Subcutaneous abdominal adipose tissue (tissue), 5 donors: Measurements from ENCODE around the gene LRRC8D.

Experiments
- H3K27ac ChIP-seq: one replicate; pipeline ENCODE4 v1.7.0; 2013; ENCODE audit warnings: low read depth, mild to moderate bottlenecking, inconsistent platforms, low read length, moderate library complexity
- H3K27me3 ChIP-seq, 5 donors: one replicate each; pipeline ENCODE4 v1.7.0; 2013; ENCODE audit warnings: low read length in 5 of 5, inconsistent platforms in 1 of 5; ENCODE audit not compliant: control insufficient read depth in 5 of 5, insufficient read depth in 4 of 5
- H3K36me3 ChIP-seq, 5 donors: one replicate each; pipeline ENCODE4 v1.7.0; 2013; ENCODE audit warnings: low read length in 5 of 5; ENCODE audit not compliant: control insufficient read depth in 5 of 5, insufficient read depth in 5 of 5
- H3K4me1 ChIP-seq, 5 donors: one replicate each; pipeline ENCODE4 v1.7.0; 2013; ENCODE audit warnings: low read length in 5 of 5, mild to moderate bottlenecking in 3 of 5, moderate library complexity in 1 of 5; ENCODE audit not compliant: control insufficient read depth in 5 of 5, insufficient read depth in 5 of 5
- H3K4me3 ChIP-seq, 5 donors: one replicate each; pipeline ENCODE4 v1.7.0; 2013; ENCODE audit warnings: low read length in 5 of 5, low read depth in 1 of 5
- H3K9ac ChIP-seq, 5 donors: one replicate each; pipeline ENCODE4 v1.7.0; 2013; ENCODE audit warnings: low read length in 5 of 5, mild to moderate bottlenecking in 4 of 5, moderate library complexity in 3 of 5
- H3K9me3 ChIP-seq, 5 donors: one replicate each; pipeline ENCODE4 v1.7.0; 2013; ENCODE audit warnings: low read length in 5 of 5; ENCODE audit not compliant: control insufficient read depth in 5 of 5
- donor health status: healthy.
- donor health status: healthy.
- donor health status: healthy.
- donor health status: healthy.
- donor health status: healthy.

Gene LRRC8D

GRCh38 chr1:89935235-89935634 lies 114.4 kb downstream of the LRRC8D start:
- Histone ChIP-seq H3K9ac (no peak overlapping the region), H3K36me3 (peaks cover 11 to 29% (median 21%) of the 10 kb centered on the region in 5 donors), H3K4me3 (no peak overlapping the region)

DNA sequence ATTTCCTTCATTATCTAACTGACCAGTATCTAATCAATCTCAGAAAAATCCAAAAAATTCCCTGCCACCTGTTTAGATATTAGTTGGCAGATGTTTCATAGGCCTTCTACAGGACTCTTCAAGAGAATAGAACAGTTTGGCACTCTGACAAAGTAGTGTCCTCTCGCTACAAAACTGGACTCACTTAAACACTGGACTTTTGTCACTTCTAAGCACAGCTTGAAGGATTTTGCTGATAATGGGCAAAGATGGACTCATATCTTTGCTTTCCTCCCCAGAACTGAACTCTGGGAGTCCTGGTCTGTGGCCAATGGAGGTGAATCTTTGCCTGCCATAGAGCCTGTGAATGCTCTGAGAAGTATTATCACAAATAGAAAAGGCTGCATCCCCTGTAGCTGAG lies 115.9 kb downstream of the LRRC8D start:
- no peaks in the 10 kb centered on the region for H3K27me3 ChIP-seq
- H3K4me1 ChIP-seq: peaks cover 0 to 3% (median 0%) of the 10 kb centered on the region in 5 donors
- peaks cover 11 to 29% (median 21%) of the 10 kb centered on the region in 5 donors for H3K36me3 ChIP-seq
- H3K9ac ChIP-seq: no peak overlapping the region
- no peak overlapping the region for H3K27ac ChIP-seq
- H3K9me3 ChIP-seq: no peaks in the 10 kb centered on the region
- H3K4me3 ChIP-seq: no peak overlapping the region

More at GRCh38 chr1:89935235-89935634, 114.4 kb downstream of the LRRC8D start:
- Histone ChIP-seq H3K27me3 (no peaks in the 10 kb centered on the region), H3K4me1 (peaks cover 0 to 3% (median 0%) of the 10 kb centered on the region in 5 donors), H3K9me3 (no peaks in the 10 kb centered on the region), H3K27ac (no peak overlapping the region)

GRCh38 chr1:89938171-89939055 lies 117.6 kb downstream of the LRRC8D start:
- H3K4me1 ChIP-seq: peaks cover 0 to 3% (median 0%) of the 10 kb centered on the region in 5 donors
- no peak overlapping the region for H3K27ac ChIP-seq
- H3K9me3 ChIP-seq: no peaks in the 10 kb centered on the region
- H3K9ac ChIP-seq: no peak overlapping the region
- H3K36me3 ChIP-seq: peaks cover 6 to 20% (median 13%) of the 10 kb centered on the region in 5 donors
- H3K4me3 ChIP-seq: no peak overlapping the region
- H3K27me3 ChIP-seq: no peaks in the 10 kb centered on the region

GRCh38 chr1:89939059-89939570 lies 118.3 kb downstream of the LRRC8D start:
- Histone ChIP-seq H3K9ac (no peak overlapping the region), H3K4me1 (peaks cover 0 to 3% (median 0%) of the 10 kb centered on the region in 5 donors), H3K4me3 (no peak overlapping the region)

DNA sequence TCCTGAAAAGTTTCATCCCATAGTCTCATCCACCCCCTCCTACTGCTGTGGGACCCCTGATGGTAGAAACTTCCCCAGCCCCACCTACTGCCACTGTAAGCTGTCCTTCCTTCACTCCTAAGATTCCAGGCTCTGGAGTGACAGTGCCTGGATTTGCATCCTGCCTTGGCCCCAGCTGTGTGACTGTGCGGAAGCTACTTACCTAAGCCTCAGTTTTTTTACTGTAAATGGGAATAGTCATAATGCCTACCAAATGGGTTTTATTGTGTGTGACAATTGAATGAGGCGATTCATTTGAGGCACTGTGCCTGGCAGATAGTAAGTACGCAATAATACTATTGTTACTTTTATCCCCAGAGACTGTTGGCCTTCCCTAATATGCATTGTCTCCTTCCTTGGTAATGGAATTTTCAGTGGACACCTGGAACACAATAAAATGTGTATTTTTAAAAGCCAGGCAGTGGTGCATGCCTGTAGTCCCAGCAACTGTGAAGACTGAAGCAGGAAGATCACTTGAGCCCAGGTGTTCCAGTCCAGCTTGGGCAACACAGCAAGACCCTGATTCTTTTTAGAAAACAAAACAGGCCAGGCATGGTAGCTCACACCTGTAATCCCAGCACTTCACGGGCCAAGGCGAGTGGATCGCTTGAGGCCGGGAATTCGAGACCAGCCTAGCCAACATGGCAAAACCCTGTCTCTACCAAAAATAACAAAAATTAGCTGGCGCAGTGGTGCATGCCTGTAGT lies 119.0 kb downstream of the LRRC8D start:
- H3K4me3 ChIP-seq: no peak overlapping the region
- no peaks in the 10 kb centered on the region for H3K9me3 ChIP-seq
- H3K27ac ChIP-seq: no peak overlapping the region
- peaks cover 0 to 3% (median 0%) of the 10 kb centered on the region in 5 donors for H3K4me1 ChIP-seq
- no peaks in the 10 kb centered on the region for H3K27me3 ChIP-seq
- H3K36me3 ChIP-seq: peaks cover 0 to 6% (median 4%) of the 10 kb centered on the region in 5 donors
- H3K9ac ChIP-seq: no peak overlapping the region

More at GRCh38 chr1:89939059-89939570, 118.3 kb downstream of the LRRC8D start:
- no peaks in the 10 kb centered on the region for H3K9me3 ChIP-seq
- H3K27ac ChIP-seq: no peak overlapping the region
- no peaks in the 10 kb centered on the region for H3K27me3 ChIP-seq
- H3K36me3 ChIP-seq: peaks cover 0 to 13% (median 6%) of the 10 kb centered on the region in 5 donors

DNA sequence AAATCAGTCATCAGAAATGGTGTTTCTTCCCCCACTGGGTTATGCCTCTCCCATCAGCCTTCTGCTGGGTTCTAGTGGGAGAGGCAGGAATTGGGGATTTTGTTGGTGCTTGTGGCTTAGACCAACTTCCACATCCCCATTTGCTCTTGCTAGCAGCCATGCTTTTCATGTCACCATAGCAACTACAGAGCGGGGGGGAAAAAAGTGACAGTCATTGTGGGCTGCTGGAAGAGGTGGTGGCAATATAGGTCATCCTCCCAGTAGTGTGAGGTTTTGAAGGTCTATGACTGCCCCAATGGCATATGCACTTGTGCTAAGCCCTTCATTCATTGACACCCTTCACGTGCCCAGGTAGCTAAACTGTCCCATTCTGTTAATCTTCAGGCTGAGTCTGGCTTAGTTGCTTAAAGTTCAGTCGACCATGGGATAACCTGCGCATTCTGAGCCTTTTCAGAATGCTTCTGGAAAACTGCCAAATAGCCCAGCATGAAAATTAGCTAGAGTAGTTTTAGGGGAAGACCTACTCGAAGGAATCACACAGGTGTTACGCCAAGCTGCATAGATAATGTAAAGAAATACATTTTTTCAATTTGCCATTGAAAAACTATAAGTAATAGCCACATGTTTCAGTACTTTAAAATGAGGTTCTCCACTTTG lies 120.4 kb downstream of the LRRC8D start:
- Histone ChIP-seq H3K9me3 (no peaks in the 10 kb centered on the region), H3K9ac (no peak overlapping the region), H3K4me3 (no peak overlapping the region), H3K36me3 (peaks cover 0 to 3% (median 0%) of the 10 kb centered on the region in 5 donors), H3K27ac (no peak overlapping the region), H3K4me1 (peaks cover 0 to 3% (median 0%) of the 10 kb centered on the region in 5 donors), H3K27me3 (no peaks in the 10 kb centered on the region)

GRCh38 chr1:89942014-89942413 lies 121.2 kb downstream of the LRRC8D start:
- Histone ChIP-seq H3K27me3 (no peaks in the 10 kb centered on the region), H3K9ac (no peak overlapping the region)

DNA sequence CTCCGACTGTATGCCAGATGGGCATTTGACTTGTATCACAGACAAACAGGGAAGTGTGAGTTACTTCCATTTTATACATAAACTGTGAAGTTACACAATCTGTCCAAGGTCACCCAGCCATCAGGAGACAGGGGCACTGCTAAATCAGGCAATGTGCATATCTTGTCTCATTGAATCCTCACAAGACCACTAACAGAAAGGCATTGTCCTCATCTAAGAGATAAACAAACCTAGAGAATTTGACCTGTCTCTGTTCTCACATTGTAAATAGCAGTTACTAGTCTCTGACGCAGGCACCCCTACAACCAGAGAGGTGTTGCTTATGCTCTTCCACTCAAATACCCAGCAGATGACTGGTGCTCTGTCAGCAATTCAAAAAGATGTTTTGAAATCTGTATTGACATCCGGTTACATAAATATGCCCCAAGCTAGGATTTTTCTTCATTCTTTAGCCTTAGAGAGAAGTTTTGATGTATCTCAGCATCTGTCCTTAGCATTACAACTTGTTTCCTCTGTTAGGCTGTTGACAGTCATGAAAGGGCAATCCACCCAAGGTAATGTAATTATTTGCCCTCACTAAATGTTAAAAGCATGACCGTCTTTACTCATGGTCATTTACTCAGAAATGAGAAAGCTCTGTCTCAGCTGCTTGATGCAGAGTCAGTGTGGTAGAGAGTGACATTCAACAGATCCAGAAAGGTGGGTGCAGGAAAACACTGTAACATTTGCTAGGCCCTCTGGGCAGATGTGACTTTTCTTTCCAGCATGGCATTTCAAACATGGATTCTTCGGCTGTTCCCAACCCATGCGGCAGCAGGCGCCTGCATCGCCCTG lies 122.2 kb downstream of the LRRC8D start:
- no peaks in the 10 kb centered on the region for H3K27me3 ChIP-seq
- no peak overlapping the region for H3K9ac ChIP-seq
- no peaks in the 10 kb centered on the region for H3K9me3 ChIP-seq
- H3K36me3 ChIP-seq: peaks cover 0 to 3% (median 0%) of the 10 kb centered on the region in 5 donors
- H3K4me3 ChIP-seq: no peak overlapping the region
- H3K4me1 ChIP-seq: peaks cover 0 to 3% (median 0%) of the 10 kb centered on the region in 5 donors
- H3K27ac ChIP-seq: no peak overlapping the region

More at GRCh38 chr1:89942014-89942413, 121.2 kb downstream of the LRRC8D start:
- no peaks in the 10 kb centered on the region for H3K9me3 ChIP-seq
- H3K4me3 ChIP-seq: no peak overlapping the region
- no peak overlapping the region for H3K27ac ChIP-seq
- peaks cover 0 to 3% (median 0%) of the 10 kb centered on the region in 5 donors for H3K4me1 ChIP-seq
- H3K36me3 ChIP-seq: peaks cover 0 to 3% (median 0%) of the 10 kb centered on the region in 5 donors
